ENCODE results near the gene F5. TPM values are rescaled to one million over a fixed set of nuclear protein-coding genes. Genes with fewer than 3 reads are reported as not detected.

Gene F5
- total and polyA plus RNA-seq, 2 experiments from 2014 or later: 0.16 TPM; not detected in 1

- TF ChIP-seq ZNF331 (CRISPR knock-in tag; IDR thresholded peaks at IDR 0.05; ENCODE audit: low read depth): no peak
- TF ChIP-seq ZNF462 (CRISPR knock-in tag; IDR thresholded peaks at IDR 0.05): no peak
- no peak for TF ChIP-seq STAT1 (IDR thresholded peaks at IDR 0.05; ENCODE audit: unreplicated experiment)
- no peak for TF ChIP-seq NANOG (IDR thresholded peaks at IDR 0.05; ENCODE audit: borderline replicate concordance)
- TF ChIP-seq EZH2phosphoT487 (IDR thresholded peaks at IDR 0.05; ENCODE audit: unreplicated experiment): no peak
- no peak for TF ChIP-seq REST (IDR thresholded peaks at IDR 0.05; ENCODE audit: unreplicated experiment)
- no peak for TF ChIP-seq CREB1 (CRISPR knock-in tag; IDR thresholded peaks at IDR 0.05; ENCODE audit: low read depth)
- TF ChIP-seq POLR2AphosphoS5 (IDR thresholded peaks at IDR 0.05; ENCODE audit: low read depth): no peak
- TF ChIP-seq ZNF114 (CRISPR knock-in tag; IDR thresholded peaks at IDR 0.05): no peak
- no peak for TF ChIP-seq ETS1 (IDR thresholded peaks at IDR 0.05)
- no peak for TF ChIP-seq EZH2 (IDR thresholded peaks at IDR 0.05; ENCODE audit: low read depth, unreplicated experiment)
- no peak for TF ChIP-seq CTCF (conservative IDR thresholded peaks at IDR 0.05; ENCODE audit: low read depth in 2 of 2)
- TF ChIP-seq JUNB (IDR thresholded peaks at IDR 0.05; ENCODE audit: unreplicated experiment): no peak
- ATAC-seq (no peak), DNase-seq (ENCODE audit: low spot score) (no peak)
- H3F3A ChIP-seq (replicated peaks; ENCODE audit: low read depth): no peaks in the 10 kb centered on the region
- Mint-ChIP-seq H3K27ac (no peak overlapping the region), H3K36me3 (ENCODE audit: low read depth) (no peaks in the 10 kb centered on the region), H3K4me3 (no peak overlapping the region), H3K9me3 (no peaks in the 10 kb centered on the region), H3K4me1 (no peaks in the 10 kb centered on the region), H3K27me3 (ENCODE audit: insufficient read depth, low read depth, poor library complexity) (peaks cover under 1% of the 10 kb centered on the region)
- H2AFZ ChIP-seq: no peak overlapping the region
- no peaks in the 10 kb centered on the region for H3K4me1 ChIP-seq (ENCODE audit: insufficient read depth)
- no peaks in the 10 kb centered on the region for H3K79me2 ChIP-seq (replicated peaks; ENCODE audit: insufficient read depth)
- no peak overlapping the region for H3K4me3 ChIP-seq
- H3K4me2 ChIP-seq: no peak overlapping the region
- H3K27ac ChIP-seq (ENCODE audit: low read depth): no peak overlapping the region
- H3K36me3 ChIP-seq (ENCODE audit: insufficient read depth): no peaks in the 10 kb centered on the region
- H4K20me1 ChIP-seq (replicated peaks; ENCODE audit: insufficient read depth): no peaks in the 10 kb centered on the region
- no peaks in the 10 kb centered on the region for H3K9me2 ChIP-seq (ENCODE audit: insufficient read depth)
- no peaks in the 10 kb centered on the region for H3K27me3 ChIP-seq (ENCODE audit: insufficient read depth)
These were observed 38.6 kb upstream of the F5 start for GRCh38 chr1:169624912-169625311.
